HL-60 (cell line): ENCODE results near the gene TUBA3D.
"Not testable (repeated sequence)": the region's sequence is repeated elsewhere in the genome, so short reads cannot be mapped to it uniquely, and the experiment has no call there.

ENCODE experiments used
- CTCF ChIP-seq: IDR thresholded peaks from one replicate; pipeline ENCODE4 v1.5.1; 2011; ENCODE audit warnings: low read length, control low read depth, inconsistent platforms; ENCODE audit not compliant: insufficient read depth
- GABPA ChIP-seq: IDR thresholded peaks from 2 replicates; pipeline ENCODE4 v1.6.1; 2012; ENCODE audit warnings: low read depth
- POLR2AphosphoS5 ChIP-seq: IDR thresholded peaks from 2 replicates; pipeline ENCODE4 v1.6.1; 2012; ENCODE audit warnings: low read depth
- REST ChIP-seq: IDR thresholded peaks from 2 replicates; pipeline ENCODE4 v1.6.1; 2012; ENCODE audit warnings: low read depth; ENCODE audit not compliant: insufficient replicate concordance

DNA sequence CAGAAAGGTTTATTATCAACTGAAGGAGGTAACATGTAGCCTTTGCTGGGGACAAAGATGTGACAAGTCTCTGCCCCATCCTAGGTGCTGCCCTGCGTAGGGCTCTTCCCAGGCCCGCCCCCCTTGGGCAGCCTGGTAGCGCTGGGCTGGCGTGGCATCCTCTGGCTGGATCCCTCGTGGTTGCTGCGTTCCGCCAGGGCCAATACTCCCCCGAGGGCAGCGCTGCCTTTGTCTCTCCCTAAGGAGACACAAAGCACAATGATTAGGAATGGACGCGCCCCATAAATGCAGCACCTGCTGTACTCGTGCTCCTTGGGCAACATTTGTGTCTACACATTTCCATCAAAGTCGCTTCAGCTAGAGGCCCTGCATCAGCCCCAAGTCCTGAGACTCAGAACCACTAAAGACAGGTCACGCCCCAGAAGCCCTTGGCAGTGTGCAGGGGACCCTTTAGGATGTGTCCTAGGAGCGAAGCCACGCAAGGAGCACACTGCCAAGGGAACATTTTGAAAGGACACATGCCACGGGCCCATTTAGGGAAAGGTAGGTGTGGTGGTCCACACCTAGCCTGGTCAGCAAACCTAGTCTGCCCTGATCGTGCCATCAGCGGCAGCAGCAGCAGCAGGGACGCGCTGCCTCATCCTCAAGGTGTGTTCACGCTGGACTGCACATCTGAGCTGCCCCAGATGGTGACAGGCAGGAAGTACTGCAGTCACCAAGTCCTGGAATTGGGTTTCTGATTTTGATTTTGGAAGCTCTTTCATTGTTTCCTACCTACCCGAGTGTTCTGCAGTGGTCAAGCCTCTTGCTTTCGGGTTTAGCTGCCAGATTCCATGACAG is 8.3 kb downstream of the TUBA3D start:
- TF ChIP-seq CTCF, GABPA, POLR2AphosphoS5, REST: not testable (repeated sequence)
